Gastrocnemius medialis (tissue), 4 donors: ENCODE data around the gene MARCHF3. TPM values are rescaled to one million over a fixed set of nuclear protein-coding genes. Genes with fewer than 3 reads are reported as not detected.

Experiments
- ATAC-seq, 2 donors: fragments of 150-250 bp; one replicate each; pipeline ENCODE4 v1.9.1; 2016
- DNase-seq, 2 donors: peaks; one replicate each; pipeline ENCODE4 v3.0.0-alpha.2; 2019
- H3K27ac ChIP-seq, 4 donors: fragments of 200-600 bp; sonication (generic); 1 replicate in 1 of 4; 2 replicates in 3 of 4; pipeline ENCODE4 v1.5.1; 2016 to 2018; ENCODE audit warnings: mild to moderate bottlenecking in 2 of 4, moderate library complexity in 1 of 4
- H3K27me3 ChIP-seq, 3 donors: fragments of 200-600 bp; sonication (generic) in 2 of 3; 1 replicate in 1 of 3; 2 replicates in 2 of 3; pipeline versions ENCODE4 v1.5.1 to v1.6.0; 2016 to 2019; ENCODE audit warnings: mild to moderate bottlenecking in 1 of 3, moderate library complexity in 1 of 3
- H3K36me3 ChIP-seq, 2 donors: fragments of 200-600 bp; sonication (generic) in 1 of 2; one replicate each; pipeline ENCODE4 v1.5.1; 2017 to 2018
- H3K4me1 ChIP-seq, 2 donors: fragments of 200-600 bp; sonication (generic) in 1 of 2; one replicate each; pipeline ENCODE4 v1.5.1; 2016 to 2017; ENCODE audit warnings: mild to moderate bottlenecking in 2 of 2
- H3K4me3 ChIP-seq, 4 donors: fragments of 200-600 bp; sonication (generic) in 3 of 4; 1 replicate in 1 of 4; 2 replicates in 3 of 4; pipeline ENCODE4 v1.5.1; 2016 to 2019; ENCODE audit warnings: mild to moderate bottlenecking in 2 of 4
- H3K9me3 ChIP-seq, 3 donors: fragments of 200-600 bp; sonication (generic) in 2 of 3; 1 replicate in 1 of 3; 2 replicates in 2 of 3; pipeline ENCODE4 v1.5.1; 2016 to 2019
- POLR2A ChIP-seq, 2 donors: fragments of 450-650 bp; IDR thresholded peaks; one replicate each; pipeline ENCODE4 v1.6.1; 2017; ENCODE audit warnings: antibody characterized with exemption in 2 of 2, mild to moderate bottlenecking in 2 of 2, moderate library complexity in 2 of 2
- in situ Hi-C, 4 donors: fragments of 200-750 bp; cut with MboI; loops; one replicate each; pipeline versions ENCODE4 v1.15.0 to v1.8.0; 2017; ENCODE audit warnings: low sequenced_read_pairs in 4 of 4
- intact Hi-C: fragments of 100-400 bp; cut with DNase I; formaldehyde crosslinking; loops from one replicate; pipeline ENCODE4 v1.15.1; 2023; ENCODE audit warnings: low total_unique reads
- total RNA-seq, 4 donors: library from RNA; depleted of rRNA; stranded (reverse); fragments of >200 nt; gene quantifications; one replicate each; pipeline versions ENCODE4 v1.1.0 to v1.2.3, GENCODE V29; 2016
- TF ChIP-seq, protein P1 (sequence below), 5 experiments: fragments of 450-650 bp in 3 of 5; fragments of 200-600 bp in 2 of 5; sonication (generic) in 2 of 5; IDR thresholded peaks in 4 of 5; conservative IDR thresholded peaks in 1 of 5; 1 replicate in 4 of 5; 2 replicates in 1 of 5; pipeline ENCODE4 v1.5.1; 2016 to 2019; ENCODE audit warnings: antibody characterized with exemption in 5 of 5, mild to moderate bottlenecking in 3 of 5, moderate library complexity in 3 of 5

The MARCHF3 gene
- total RNA-seq, 4 donors from 2014 or later: 2.4 to 6.2 (median 3.6) TPM

DNA sequence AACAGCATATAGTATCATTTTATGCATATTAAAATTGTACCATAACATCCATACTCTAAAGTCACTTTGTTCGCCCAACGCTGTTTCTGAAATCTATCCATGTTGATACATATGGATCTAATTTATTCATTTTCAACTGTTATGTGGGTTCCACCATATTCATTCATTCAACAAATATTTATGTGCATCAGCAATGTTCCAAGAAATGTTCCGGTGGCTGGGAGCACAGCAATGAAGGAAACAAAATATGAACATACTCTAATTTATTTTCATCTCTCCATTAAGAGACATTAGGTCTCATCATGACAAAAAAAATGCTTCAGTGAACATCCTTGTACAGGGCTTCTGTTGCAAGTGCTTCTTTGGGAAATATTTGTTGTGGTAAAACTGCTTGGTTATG is 75.4 kb downstream of the MARCHF3 start:
- intact Hi-C loops (no loop called here), in situ Hi-C loops (no loop called here)
- Histone ChIP-seq H3K27me3 (no peaks in the 10 kb centered on the region), H3K4me1 (no peaks in the 10 kb centered on the region), H3K4me3 (no peak overlapping the region), H3K27ac (no peak overlapping the region), H3K9me3 (no peaks in the 10 kb centered on the region), H3K36me3 (no peaks in the 10 kb centered on the region)
- DNase-seq (no peak), ATAC-seq (no peak)
- TF ChIP-seq POLR2A (IDR thresholded peaks at IDR 0.05): no peak
- TF ChIP-seq, protein P1, sequence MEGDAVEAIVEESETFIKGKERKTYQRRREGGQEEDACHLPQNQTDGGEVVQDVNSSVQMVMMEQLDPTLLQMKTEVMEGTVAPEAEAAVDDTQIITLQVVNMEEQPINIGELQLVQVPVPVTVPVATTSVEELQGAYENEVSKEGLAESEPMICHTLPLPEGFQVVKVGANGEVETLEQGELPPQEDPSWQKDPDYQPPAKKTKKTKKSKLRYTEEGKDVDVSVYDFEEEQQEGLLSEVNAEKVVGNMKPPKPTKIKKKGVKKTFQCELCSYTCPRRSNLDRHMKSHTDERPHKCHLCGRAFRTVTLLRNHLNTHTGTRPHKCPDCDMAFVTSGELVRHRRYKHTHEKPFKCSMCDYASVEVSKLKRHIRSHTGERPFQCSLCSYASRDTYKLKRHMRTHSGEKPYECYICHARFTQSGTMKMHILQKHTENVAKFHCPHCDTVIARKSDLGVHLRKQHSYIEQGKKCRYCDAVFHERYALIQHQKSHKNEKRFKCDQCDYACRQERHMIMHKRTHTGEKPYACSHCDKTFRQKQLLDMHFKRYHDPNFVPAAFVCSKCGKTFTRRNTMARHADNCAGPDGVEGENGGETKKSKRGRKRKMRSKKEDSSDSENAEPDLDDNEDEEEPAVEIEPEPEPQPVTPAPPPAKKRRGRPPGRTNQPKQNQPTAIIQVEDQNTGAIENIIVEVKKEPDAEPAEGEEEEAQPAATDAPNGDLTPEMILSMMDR (IDR thresholded peaks at IDR 0.05 in 4 of 5, conservative IDR thresholded peaks at IDR 0.05 in 1 of 5): no peak

DNA sequence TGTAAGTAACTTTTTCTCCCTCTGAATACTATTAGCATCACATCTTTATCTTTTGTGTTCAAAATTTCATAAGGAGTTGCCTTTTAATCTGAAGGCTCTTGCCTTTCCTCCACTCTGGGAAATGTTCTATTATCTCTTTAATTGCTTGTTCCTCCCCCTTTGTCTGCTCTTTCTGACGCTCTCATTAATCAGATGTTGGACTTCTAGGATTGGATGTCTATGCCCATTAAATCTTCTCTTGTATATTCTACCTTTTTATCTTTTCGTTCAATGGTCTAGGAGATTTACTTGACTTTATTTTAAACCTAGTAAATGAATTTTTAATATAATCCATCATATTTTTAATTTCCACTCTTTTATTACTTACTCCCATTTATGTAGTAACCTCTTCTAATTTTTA is 76.7 kb downstream of the MARCHF3 start:
- no peaks in the 10 kb centered on the region for H3K27me3 ChIP-seq
- TF ChIP-seq POLR2A (IDR thresholded peaks at IDR 0.05): no peak
- TF ChIP-seq, protein P1 (IDR thresholded peaks at IDR 0.05 in 4 of 5, conservative IDR thresholded peaks at IDR 0.05 in 1 of 5): no peak
- intact Hi-C loops: no loop called here

DNA sequence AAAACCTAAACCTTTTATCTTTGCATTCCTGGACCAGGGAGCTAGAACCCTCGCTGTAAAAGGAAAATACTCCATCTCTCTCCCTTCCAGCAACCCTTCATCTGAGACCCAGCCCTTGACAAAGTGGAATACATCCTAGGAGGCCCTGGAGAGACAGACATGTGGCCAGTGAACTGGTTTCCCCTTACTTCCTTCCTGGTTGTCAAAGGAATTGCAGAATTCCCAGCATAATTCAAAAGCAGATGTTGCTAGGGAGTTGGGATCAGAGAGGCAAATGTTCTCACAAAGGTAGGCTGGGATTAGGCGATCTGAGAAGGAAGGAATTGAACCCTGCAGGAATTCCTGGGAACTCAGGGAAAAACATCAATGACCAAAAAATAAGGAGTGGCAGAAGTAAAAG is 80.9 kb downstream of the MARCHF3 start:
- H3K36me3 ChIP-seq: no peaks in the 10 kb centered on the region
- ATAC-seq (no peak), DNase-seq (no peak)
- no peaks in the 10 kb centered on the region for H3K9me3 ChIP-seq
- H3K27ac ChIP-seq: no peak overlapping the region
- TF ChIP-seq POLR2A (IDR thresholded peaks at IDR 0.05): no peak
- TF ChIP-seq, protein P1 (IDR thresholded peaks at IDR 0.05 in 4 of 5, conservative IDR thresholded peaks at IDR 0.05 in 1 of 5): no peak
- H3K4me1 ChIP-seq: peaks cover 0 to 4% of the 10 kb centered on the region in 2 donors
- no peak overlapping the region for H3K4me3 ChIP-seq
- intact Hi-C loops: no loop called here
- H3K27me3 ChIP-seq: no peaks in the 10 kb centered on the region
- in situ Hi-C loops: no loop called here

More for the DNA sequence above, 76.7 kb downstream of the MARCHF3 start:
- Histone ChIP-seq H3K4me3 (no peak overlapping the region), H3K9me3 (no peaks in the 10 kb centered on the region), H3K4me1 (no peaks in the 10 kb centered on the region), H3K36me3 (no peaks in the 10 kb centered on the region), H3K27ac (no peak overlapping the region)
- in situ Hi-C loops: no loop called here
- DNase-seq (no peak), ATAC-seq (no peak)

DNA sequence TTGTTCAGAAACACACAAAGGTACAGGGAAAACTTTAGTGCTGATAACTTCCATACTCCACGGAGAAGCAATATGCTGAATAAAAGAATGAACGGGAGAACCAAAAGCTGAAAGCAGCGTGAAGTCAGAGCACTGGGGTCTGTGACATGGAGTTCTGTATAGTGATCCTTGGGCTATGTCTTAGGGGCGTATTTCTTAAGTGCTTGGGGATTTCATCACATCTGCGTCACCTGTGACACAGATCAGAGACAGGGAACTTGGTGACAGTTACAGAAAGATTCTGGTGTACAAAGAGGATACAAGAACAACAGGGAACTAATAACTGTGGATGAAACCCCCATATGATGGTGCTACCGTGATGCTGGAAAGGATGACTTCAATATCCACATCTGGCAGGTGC is 81.9 kb downstream of the MARCHF3 start:
- in situ Hi-C loops: no loop called here
- intact Hi-C loops: loop anchor here (1.0 kb wide), 1 partner anchor 22 kb away; no protein-coding TSS in a partner anchor
- Histone ChIP-seq H3K27ac (no peak overlapping the region), H3K9me3 (no peaks in the 10 kb centered on the region), H3K4me1 (peaks cover 0 to 4% of the 10 kb centered on the region in 2 donors), H3K27me3 (no peaks in the 10 kb centered on the region), H3K36me3 (no peaks in the 10 kb centered on the region), H3K4me3 (no peak overlapping the region)
- no peak for TF ChIP-seq POLR2A (IDR thresholded peaks at IDR 0.05)
- TF ChIP-seq, protein P1 (IDR thresholded peaks at IDR 0.05 in 4 of 5, conservative IDR thresholded peaks at IDR 0.05 in 1 of 5): no peak
- no peak for ATAC-seq
- DNase-seq: no peak

DNA sequence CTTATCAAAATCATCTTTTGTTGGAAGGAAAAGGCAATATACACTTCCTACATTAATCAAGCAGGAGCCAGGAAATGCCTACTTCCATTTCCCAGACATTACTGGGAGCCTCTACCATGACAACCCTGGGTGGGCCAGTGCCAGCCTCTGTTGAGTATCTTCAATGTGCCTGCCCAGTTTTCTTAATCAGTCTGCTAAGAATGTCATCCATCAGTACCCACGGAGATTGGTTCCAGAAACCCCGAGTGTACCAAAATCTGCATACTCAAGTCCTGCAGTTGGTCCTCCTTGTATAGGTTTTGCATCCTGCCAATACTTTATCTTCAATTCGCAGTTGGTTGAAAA is 82.4 kb downstream of the MARCHF3 start:
- intact Hi-C loops: loop anchor here (1.0 kb wide), 1 partner anchor 22 kb away; no protein-coding TSS in a partner anchor
- Histone ChIP-seq H3K4me3 (no peak overlapping the region), H3K36me3 (no peaks in the 10 kb centered on the region), H3K27ac (no peak overlapping the region), H3K27me3 (no peaks in the 10 kb centered on the region), H3K9me3 (no peaks in the 10 kb centered on the region), H3K4me1 (peaks cover 2 to 4% of the 10 kb centered on the region in 2 donors)
- TF ChIP-seq, protein P1 (IDR thresholded peaks at IDR 0.05 in 4 of 5, conservative IDR thresholded peaks at IDR 0.05 in 1 of 5): no peak
- TF ChIP-seq POLR2A (IDR thresholded peaks at IDR 0.05): no peak
- no peak for DNase-seq
- ATAC-seq: no peak
- in situ Hi-C loops: no loop called here
